ENCODE data around the gene TOR1B. TPM values are rescaled to one million over a fixed set of nuclear protein-coding genes. Genes with fewer than 3 reads are reported as not detected.

The TOR1B gene
- total and polyA plus RNA-seq, 2 of the 4 experiments (the other 2 are of a cell fraction): 15.6 to 21.0 TPM

- H3K56ac ChIP-seq (ENCODE audit: extremely low read depth, insufficient read depth, low read length): no peak overlapping the region
- ATAC-seq (ENCODE audit: low read depth) (peak; percentile 96), DNase-seq (peak; percentile 75)
- peaks cover 10% of the 10 kb centered on the region for H3K27me3 ChIP-seq (ENCODE audit: control insufficient read depth, insufficient read depth, low read length)
- peak overlapping the region; percentile 59; the same call in 1 of the 2 replicates for H2BK20ac ChIP-seq (ENCODE audit: low read depth, low read length)
- no peak overlapping the region for H4K5ac ChIP-seq (ENCODE audit: low read depth, low read length)
- in situ Hi-C loops (cut with MboI; ENCODE audit: low sequenced_read_pairs) (loop anchor here (5.0 kb wide), 3 partner anchors 46 to 651 kb away; no protein-coding TSS in a partner anchor), dilution Hi-C loops (cut with HindIII; ENCODE audit: low sequenced_read_pairs, unreplicated experiment) (no loop called here), intact Hi-C loops (cut with micrococcal nuclease) (loop anchor here (1.0 to 5.0 kb wide), 3 partner anchors 46 to 646 kb away; partner anchors contain the start of gene ASB6)
- peak overlapping the region in 1 of 2 experiments; percentile 70; a peak in 1 of 4 replicates for H4K8ac ChIP-seq (ENCODE audit: low read depth in 2 of 2, low read length in 2 of 2)
- peak overlapping the region; percentile 30; the same call in 1 of the 2 replicates for H3K4ac ChIP-seq (ENCODE audit: low read depth, low read length)
- H3K4me3 ChIP-seq (ENCODE audit: insufficient read depth, low read depth, low read length): no peak overlapping the region
- peak overlapping the region; percentile 63 for H2AK9ac ChIP-seq (replicated peaks; ENCODE audit: low read depth, low read length, poor library complexity)
- no peak overlapping the region for H2BK5ac ChIP-seq (ENCODE audit: low read depth, low read length, poor library complexity, severe bottlenecking)
- H2AK5ac ChIP-seq (ENCODE audit: low read depth, low read length): peak overlapping the region; percentile 59; the same call in 1 of the 2 replicates
- H2AFZ ChIP-seq (replicated peaks; ENCODE audit: low read length, poor library complexity): peak overlapping the region; percentile 2
- H3K27ac ChIP-seq (ENCODE audit: insufficient read depth, low read length): no peak overlapping the region
- H3K23ac ChIP-seq (ENCODE audit: low read depth, low read length): no peak overlapping the region
- no peak overlapping the region for H3K4me2 ChIP-seq (ENCODE audit: low read depth, low read length)
- no peak overlapping the region for H3K18ac ChIP-seq (ENCODE audit: low read depth, low read length)
- H4K20me1 ChIP-seq (ENCODE audit: insufficient read depth, low read length): no peaks in the 10 kb centered on the region
- POLR2A ChIA-PET (ENCODE audit: unreplicated experiment): no interaction called here
- H3K9ac ChIP-seq (ENCODE audit: low read depth, low read length): no peak overlapping the region
- H3K9me1 ChIP-seq (ENCODE audit: insufficient read depth, low read length): peaks cover 7% of the 10 kb centered on the region; the same call in 1 of the 2 replicates
- no peak overlapping the region; the same call in 2 of the 3 replicates for H2BK15ac ChIP-seq (ENCODE audit: low read depth, low read length)
- WGBS, 2 experiments (ENCODE audit: extremely low coverage in 2 of 2, insufficient read length in 1 of 2): 33% methylated on average over 3 of the region's 14 CpGs; no CpG with 5 or more reads in 1 of the 2 experiments
- peak overlapping the region; percentile 68 for H2BK120ac ChIP-seq (ENCODE audit: low read depth, low read length)
- H3K9me3 ChIP-seq (ENCODE audit: control insufficient read depth, insufficient read depth, low read length): no peaks in the 10 kb centered on the region
- no TSS peak for BruUV-seq (replicated peaks)
- H3K4me1 ChIP-seq (ENCODE audit: control insufficient read depth, insufficient read depth, low read length): peaks cover 3% of the 10 kb centered on the region; the same call in 1 of the 2 replicates
- H3K79me1 ChIP-seq (ENCODE audit: low read depth in 1 of 2, low read length in 2 of 2): no peaks in the 10 kb centered on the region
- H3K36me3 ChIP-seq (ENCODE audit: control insufficient read depth, insufficient read depth, low read length): no peaks in the 10 kb centered on the region
- TF ChIP-seq BHLHE40 (IDR thresholded peaks at IDR 0.05; ENCODE audit: low read depth, low read length): no peak
- no peak for TF ChIP-seq MXI1 (IDR thresholded peaks at IDR 0.05; ENCODE audit: borderline replicate concordance, low read depth, low read length)
- TF ChIP-seq, protein P1, sequence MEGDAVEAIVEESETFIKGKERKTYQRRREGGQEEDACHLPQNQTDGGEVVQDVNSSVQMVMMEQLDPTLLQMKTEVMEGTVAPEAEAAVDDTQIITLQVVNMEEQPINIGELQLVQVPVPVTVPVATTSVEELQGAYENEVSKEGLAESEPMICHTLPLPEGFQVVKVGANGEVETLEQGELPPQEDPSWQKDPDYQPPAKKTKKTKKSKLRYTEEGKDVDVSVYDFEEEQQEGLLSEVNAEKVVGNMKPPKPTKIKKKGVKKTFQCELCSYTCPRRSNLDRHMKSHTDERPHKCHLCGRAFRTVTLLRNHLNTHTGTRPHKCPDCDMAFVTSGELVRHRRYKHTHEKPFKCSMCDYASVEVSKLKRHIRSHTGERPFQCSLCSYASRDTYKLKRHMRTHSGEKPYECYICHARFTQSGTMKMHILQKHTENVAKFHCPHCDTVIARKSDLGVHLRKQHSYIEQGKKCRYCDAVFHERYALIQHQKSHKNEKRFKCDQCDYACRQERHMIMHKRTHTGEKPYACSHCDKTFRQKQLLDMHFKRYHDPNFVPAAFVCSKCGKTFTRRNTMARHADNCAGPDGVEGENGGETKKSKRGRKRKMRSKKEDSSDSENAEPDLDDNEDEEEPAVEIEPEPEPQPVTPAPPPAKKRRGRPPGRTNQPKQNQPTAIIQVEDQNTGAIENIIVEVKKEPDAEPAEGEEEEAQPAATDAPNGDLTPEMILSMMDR (conservative IDR thresholded peaks at IDR 0.05; ENCODE audit: low read depth, low read length): peak; percentile 96
- TF ChIP-seq RAD21 (IDR thresholded peaks at IDR 0.05; ENCODE audit: low read length): peak; percentile 100
- TF ChIP-seq, protein P2, sequence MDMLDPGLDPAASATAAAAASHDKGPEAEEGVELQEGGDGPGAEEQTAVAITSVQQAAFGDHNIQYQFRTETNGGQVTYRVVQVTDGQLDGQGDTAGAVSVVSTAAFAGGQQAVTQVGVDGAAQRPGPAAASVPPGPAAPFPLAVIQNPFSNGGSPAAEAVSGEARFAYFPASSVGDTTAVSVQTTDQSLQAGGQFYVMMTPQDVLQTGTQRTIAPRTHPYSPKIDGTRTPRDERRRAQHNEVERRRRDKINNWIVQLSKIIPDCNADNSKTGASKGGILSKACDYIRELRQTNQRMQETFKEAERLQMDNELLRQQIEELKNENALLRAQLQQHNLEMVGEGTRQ (IDR thresholded peaks at IDR 0.05; ENCODE audit: low read depth, low read length): no peak
- TF ChIP-seq POLR2A (IDR thresholded peaks at IDR 0.05; ENCODE audit: low read depth, low read length): peak; percentile 66
- TF ChIP-seq CHD1 (IDR thresholded peaks at IDR 0.05; ENCODE audit: low read depth, low read length): no peak
- TF ChIP-seq RFX5 (IDR thresholded peaks at IDR 0.05; ENCODE audit: low read depth, low read length): no peak
- TF ChIP-seq MAZ (IDR thresholded peaks at IDR 0.05; ENCODE audit: borderline replicate concordance, low read depth, low read length): peak; percentile 56; the same call in 1 of the 2 replicates
- TF ChIP-seq NFE2L2 (IDR thresholded peaks at IDR 0.05; ENCODE audit: low read depth, low read length): no peak
- peak; percentile 100 for TF ChIP-seq SMC3 (IDR thresholded peaks at IDR 0.05; ENCODE audit: low read depth, low read length)
- TF ChIP-seq RCOR1 (IDR thresholded peaks at IDR 0.05; ENCODE audit: insufficient replicate concordance, low read length): no peak
- H4K91ac ChIP-seq (ENCODE audit: insufficient read depth, low read depth, low read length): 0 out of 2 replicates have a peak overlapping the region, but pooled peaks have one; percentile 53
- CTCF ChIA-PET: interaction anchor here (0.9 to 4.2 kb wide), 2 partner anchors 15 to 46 kb away, joined by 3 to 14 read pairs; no protein-coding TSS in a partner anchor
- no peak overlapping the region for H3K14ac ChIP-seq (replicated peaks; ENCODE audit: low read depth, low read length)
Measured at GRCh38 chr9:129783516-129784361, 19.2 kb upstream of the TOR1B start.

All from IMR-90 (cell line).